HS-27A (cell line): ENCODE results near the gene CFAP20DC.
"Not testable (repeated sequence)": the region's sequence is repeated elsewhere in the genome, so short reads cannot be mapped to it uniquely, and the experiment has no call there.

Experiments
- DNase-seq: peaks from one replicate; pipeline ENCODE4 v3.0.0-alpha.2; 2012; ENCODE audit warnings: low read depth, missing footprints

The CFAP20DC gene

DNA sequence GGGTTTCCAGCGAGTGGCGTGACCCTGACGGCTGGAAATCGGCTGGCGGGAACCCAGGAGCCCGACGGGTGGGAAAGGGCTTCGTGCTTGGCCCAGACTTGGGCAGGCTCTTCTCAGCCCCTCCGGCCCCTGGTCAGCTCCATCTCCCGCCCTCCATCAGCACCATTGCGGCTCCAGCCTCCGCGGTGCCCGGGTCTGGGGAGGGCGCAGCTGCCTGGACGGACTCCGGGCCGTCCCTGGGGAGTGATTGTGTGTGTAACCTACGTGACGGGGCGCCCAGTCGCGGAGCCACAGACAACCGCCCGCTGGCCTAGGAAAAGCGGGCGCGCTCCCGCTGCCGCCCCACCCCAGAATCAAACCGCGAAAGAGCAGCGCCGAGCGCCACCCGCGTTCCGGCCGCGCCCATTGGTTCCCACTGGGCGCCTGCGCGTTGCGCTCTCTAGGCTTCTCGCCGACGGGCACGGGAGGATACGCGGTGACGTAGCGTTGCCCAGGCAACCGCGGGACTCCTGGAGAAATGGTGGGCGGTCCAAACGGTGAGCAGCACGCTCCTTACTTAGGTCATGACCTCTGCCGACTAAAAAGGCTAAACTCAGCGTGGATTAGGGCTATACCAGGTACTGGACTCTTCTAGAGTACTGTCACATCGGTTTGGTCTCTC, at the start of gene CFAP20DC:
Gene CFAP20DC (minus strand): TSS at position 355 of the 661 bp plus-strand sequence. CDS start 394 bp downstream, outside the sequence.
- DNase-seq, result peak; percentile 85

DNA sequence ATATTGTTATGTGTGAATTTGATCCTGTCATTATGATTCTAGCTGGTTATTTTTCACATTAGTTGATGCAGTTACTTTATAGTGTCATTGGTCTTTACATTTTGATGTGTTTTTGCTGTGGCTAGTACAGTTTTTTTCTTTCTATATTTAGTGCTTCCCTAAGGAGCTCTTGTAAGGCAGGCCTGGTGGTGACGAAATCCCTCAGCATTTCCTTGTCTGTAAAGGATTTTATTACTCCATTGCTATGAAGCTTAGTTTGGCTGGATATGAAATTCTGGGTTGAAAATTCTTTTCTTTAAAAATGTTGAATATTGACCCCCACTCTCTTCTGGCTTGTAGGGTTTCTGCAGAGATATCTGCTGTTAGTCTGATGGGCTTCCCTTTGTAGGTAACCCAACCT, 48.7 kb upstream of the CFAP20DC start:
- DNase-seq, result not testable (repeated sequence)

DNA sequence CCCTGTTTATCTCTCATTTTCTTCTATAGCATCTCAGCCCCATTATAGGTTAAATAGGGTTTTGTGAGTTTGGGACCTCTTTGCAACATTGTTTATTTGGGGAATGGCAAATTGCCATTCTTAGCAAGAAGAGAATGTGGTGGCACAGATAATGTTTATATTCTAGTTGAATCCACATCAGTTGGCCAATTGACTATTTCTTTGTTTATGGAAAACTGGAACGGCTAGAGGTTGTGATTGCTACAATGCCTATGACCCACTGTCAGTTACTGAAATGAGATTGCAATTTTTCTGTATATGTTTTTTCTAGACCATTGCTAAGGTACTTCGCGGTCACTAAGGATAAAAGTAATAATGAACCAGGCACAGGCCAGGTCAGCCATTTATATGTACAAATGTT, 44.6 kb upstream of the CFAP20DC start:
- no peak for DNase-seq

DNA sequence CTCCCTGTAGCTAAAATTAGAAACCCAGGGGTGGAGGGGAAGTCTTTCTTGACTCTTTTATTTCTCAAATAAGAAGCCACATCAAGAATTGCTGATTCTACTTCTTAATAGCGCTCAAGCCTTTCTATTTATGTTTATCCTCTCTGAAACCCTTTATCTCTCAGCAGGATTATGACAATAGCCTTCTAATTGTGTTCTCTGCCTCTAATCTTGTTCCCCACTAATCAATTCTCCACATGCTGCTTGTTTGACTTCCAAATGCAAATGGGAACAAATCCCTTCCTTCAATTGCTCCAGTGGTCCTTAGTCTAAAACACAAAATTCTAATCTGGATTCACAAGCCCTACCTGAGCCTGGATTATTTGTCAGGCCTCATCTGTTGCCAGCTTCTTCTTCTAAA, 43.7 kb upstream of the CFAP20DC start:
- no peak for DNase-seq

DNA sequence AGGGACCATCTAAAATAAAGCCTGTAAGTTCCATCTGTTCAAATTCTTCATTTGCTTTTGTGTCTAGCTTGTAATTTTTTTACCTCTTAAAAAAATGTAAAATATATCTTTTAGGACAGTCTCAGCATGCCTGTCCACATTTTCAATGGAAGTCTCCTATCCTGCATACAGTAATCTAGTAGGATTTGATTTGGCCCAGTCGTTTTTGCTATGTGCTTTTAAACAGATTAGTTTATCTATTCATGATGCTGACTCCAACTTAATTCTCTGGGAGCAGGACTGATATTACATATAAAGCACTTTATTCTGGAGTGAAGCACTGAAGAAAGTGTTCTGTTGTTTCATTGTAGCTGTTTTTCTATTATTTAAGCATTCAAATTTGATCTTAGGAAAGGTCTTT, 38.9 kb upstream of the CFAP20DC start:
- no peak for DNase-seq

DNA sequence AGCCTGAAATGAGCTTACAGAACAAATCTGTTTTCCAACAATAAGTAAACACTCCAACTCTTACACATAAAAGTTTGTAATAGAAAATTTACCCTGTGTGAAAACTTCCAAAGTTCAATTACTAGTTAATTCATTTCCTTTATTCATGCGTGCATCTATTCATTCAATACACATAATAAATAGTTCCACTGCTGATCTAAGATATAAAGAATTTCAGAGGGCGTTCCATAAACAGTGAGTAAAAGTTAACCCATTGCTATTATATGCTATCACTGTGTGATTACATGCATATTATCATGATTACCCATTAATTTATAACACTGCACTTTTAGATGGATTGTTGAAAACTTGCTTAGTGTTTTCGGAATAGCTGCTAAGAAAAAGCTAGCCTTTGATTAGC, 36.2 kb upstream of the CFAP20DC start:
- no peak for DNase-seq

DNA sequence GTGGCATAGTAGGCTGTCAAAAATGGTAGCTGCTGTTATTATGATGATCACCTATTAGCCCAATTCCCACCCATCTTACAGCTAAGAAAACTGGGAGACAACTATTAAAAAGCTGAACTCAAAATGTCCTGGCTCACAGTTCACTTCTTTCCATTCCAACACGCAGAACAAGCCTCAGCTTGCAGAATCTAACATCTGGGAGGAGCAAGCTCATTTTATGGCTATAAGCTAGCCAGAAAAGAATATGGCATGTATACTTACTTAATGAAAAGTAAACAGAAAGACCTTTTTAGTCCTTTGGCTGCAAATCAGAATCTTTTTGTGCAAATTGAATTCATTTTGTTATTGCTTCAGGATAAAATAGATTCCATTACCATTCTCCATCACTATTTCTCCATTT, 34.8 kb upstream of the CFAP20DC start:
- DNase-seq, result no peak

DNA sequence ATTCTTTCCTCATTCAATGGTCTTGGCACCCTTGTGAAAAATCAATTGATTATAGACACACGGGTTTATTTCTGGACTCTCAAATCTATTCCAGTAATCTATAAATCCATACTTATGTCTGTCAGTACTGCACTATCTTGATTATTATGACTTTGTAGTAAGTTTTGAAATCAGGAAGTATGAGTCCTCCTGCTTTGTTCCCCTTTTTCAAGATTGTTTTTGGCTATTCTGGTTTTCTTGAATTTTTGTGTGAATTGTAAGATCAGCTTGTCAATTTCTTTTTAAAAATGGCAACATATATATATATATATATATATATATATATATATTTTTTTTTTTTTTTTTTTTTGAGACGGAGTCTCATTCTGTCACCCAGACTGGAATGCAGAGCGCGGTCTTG, 32.3 kb upstream of the CFAP20DC start:
- DNase-seq, result no peak

DNA sequence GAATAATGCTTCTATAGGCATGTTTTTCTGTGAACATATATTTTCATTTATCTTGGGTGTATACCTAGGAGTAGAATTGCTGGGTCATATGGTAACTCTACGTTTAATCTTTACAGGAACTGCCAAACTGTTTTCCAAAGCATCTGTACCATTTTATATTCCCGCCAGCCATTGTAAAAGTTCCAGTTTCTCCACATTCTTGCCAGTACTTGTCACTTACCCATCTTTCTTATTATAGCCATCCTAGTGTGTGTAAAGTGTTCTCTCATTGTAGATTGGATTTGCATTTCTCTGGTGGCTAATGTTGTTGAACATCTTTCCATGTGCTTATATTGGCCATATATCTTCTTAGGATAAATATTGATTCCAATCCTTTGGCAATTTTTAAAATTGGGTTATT, 31.2 kb upstream of the CFAP20DC start:
- DNase-seq, result no peak

DNA sequence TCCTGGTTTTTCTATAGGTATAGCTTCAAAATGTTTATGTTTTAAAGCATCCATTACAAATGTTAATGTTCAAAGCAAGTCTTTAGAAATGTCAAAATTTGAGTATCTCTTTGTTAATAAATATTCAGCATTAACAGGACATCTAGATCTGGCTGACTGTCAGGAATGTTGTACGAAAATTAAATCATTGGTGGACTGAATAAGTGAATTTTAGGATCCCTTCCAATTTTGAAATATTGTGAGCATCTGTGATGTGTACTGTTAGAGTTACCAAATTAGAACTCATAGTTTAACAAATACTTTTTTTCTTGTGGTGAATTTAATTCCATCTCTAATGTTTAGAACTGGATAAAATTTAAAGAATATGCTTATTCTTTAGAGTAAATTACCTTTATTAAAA, 30.1 kb upstream of the CFAP20DC start:
- no peak for DNase-seq

DNA sequence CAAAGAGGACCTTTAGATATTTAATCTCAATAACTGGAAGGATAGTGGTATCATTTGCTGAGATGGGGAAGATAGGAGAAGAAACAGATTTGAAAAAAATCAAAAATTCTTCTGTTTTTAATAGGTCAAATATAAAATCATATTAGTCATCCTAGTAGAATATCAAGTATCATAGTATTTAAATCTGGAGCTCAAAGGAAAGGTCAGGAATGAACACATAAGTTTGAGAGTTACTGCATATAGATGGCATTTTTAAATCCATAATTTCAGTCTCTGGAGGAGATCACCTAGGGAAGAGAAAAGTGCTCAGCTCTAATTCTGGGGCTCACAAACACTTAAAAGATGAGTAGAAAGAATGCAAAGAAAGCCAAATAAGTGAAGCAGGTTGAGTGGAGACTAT, 24.9 kb upstream of the CFAP20DC start:
- no peak for DNase-seq

DNA sequence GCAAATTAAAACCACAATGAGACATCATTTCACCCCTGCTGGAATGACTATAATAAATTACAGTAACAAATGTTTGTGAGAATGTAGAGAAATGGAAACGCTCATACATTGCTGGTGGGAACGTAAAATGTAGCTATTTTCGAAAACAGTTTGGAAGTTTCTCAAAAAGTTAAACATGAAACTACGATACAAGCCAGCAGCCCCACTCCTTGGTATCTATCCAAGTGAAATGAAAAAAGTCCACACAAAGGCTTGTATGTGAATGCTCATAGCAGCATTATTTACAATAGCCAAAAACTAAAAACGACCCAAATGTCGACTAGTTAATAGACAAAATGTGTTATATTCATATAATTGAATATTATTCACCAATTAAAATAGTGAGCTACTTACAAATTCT, 22.9 kb upstream of the CFAP20DC start:
- no peak for DNase-seq

DNA sequence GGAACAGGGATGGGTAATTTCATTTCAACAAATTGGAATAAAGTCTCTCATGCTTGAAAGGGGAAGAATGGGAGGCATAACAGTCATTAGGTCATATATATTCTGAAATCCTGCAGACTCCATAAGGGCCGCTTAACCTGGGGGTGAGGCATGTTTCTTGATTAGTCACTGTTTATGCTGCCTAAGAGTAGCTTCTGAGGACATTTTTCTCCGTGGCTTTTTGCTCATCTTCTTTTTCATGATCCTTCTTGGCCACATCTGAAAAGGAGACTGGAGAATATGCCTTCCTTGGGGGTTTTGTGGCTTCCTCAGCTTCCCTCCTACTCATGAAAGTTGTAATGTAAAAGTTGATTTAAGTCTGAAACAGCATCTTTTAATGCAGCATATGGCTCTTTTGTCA, 20.0 kb upstream of the CFAP20DC start:
- no peak for DNase-seq

DNA sequence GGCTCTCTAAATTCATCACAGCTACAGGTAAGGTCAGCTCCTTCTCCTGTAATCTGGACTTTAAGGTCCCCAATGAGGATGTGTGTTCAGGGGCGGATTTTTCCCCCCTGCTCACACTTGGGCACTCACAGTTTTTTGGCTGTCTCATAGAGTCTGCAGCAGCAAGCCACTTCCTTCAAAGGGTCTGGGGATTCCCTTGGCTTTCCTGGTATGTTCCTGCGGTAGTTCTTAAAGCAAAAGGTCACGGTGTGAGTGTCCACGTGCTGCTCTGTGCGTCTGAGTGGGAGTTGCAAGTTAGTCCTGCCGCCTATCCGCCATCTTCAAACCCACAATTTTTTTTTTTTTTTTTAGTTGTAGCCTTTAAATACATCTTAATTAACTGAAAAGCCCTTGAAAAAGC, 15.4 kb upstream of the CFAP20DC start:
- DNase-seq, result no peak

DNA sequence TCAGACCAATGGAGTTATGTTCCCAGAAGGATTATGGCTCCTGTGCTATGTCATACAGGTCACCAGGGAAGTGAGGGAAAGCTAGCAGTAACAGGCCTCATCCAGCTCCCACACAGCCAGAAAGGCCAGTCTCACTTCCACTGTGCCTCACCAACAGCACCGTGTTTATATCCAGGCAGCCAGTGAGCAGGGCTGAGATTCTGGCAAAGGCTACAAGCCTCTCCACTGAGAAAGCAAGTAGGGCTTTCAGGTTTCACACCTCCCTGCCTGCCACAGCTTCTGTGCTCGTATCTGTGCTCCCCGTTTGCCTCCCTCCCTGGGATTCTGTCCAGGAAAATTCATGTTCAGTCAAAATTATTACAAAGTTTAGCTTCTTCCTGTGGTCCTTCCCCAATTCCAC, 14.9 kb upstream of the CFAP20DC start:
- DNase-seq, result no peak

DNA sequence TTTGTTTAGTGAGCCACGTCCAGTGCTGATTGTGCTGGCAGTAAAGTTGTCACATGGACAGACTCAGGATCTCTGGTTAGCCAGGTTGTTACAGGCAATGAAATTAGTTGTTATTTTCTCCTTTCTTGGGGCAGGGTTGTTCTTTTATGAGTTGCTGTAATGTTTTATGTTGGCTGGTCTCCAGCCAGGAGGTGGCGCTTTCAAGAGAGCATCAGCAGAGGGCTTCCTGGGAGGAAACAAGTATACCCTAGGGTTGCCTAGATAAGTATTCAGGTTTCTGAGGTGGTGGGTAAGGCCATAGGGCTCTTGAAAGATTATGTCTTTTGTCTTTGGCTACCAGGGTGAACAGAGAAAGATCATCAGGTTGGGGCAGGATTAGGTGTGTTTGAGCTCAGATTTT, 14.5 kb upstream of the CFAP20DC start:
- no peak for DNase-seq

DNA sequence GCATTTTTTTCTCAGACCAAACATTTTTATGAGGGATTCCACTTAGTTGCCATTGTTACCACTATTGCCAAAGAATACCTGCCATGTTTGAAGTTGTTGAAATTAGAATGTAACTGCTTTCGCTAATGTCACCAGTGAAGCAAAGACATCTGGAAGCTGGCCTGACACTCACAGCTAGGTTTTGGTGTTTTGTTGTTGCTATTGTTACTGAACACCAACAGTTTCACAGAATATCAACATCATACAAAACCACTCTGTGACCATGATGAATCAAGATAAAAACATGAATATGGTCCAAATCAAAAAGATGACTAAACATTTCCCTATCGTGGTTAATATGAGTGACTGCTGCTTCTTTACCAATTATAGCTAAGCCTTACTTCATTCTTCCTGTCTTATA, 6.9 kb upstream of the CFAP20DC start:
- no peak for DNase-seq

DNA sequence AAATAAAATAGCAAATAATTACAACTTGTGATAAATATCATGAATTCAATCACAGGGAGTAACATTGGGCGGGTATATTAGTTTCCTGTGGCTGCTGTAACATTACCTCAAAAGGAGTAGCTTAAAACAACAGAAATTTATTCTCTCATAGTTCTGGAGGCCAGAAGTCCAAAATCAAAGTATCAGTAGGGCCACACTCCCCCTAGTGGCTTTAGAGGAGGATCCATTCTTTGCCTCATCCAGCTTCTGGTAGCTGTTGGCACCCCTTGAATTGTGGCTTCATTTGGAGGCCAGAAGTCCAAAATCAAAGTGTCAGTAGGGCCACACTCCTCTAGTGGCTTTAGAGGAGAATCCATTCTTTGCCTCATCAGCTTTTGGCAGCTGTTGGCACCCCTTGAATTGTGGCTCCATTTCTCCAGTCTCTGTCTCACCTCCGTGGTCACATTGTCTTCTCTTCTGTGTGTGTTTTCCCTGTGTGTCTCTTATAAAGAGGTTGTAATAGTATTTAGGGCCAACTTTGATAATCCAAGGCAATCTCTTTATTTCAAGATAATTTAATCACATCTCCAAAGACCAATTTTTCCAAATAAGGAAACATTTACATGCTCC, 3.1 kb upstream of the CFAP20DC start:
- no peak for DNase-seq

DNA sequence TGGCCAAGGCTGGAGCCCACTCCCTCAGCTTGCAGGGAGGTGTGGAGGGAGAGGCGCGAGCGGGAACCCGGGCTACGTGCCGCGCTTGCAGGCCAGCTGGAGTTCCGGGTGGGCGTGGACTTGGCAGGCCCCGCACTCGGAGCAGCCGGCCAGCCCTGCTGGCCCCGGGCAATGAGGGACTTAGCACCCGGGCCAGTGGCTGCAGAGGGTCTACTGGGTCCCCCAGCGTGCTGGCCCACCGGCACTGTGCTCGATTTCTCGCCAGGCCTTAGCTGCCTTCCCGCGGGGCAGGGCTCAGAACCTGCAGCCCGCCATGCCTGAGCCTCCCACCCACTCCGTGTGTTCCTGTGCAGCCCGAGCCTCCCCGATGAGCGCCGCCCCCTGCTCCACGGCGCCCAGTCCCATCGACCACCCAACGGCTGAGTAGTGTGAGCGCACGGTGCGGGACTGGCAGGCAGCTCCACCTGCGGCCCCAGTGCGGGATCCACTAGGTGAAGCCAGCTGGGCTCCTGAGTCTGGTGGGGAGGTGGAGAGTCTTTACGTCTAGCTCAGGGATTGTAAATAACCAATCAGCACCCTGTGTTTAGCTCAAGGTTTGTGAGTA, 1.1 kb upstream of the CFAP20DC start:
- not testable (repeated sequence) for DNase-seq

DNA sequence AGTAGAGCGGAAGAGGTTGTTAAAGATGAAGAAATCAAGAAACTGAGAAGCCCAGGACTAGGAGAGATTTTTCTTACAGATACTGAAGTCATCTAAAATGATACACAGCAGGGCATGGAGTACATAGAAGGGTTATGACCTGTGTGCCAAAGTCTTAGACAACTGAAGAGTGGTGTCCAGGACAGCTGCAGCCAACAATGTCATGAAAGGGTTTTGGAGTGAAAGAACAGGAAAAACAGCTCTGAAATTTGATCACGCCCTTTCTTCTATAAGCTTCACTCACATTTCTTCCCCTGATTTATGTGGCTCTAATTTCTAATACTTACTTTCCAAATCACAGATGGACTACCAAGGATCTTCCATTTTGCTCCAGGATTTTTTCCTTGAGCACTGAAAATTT, 3.0 kb downstream of the CFAP20DC start:
- DNase-seq, result no peak

DNA sequence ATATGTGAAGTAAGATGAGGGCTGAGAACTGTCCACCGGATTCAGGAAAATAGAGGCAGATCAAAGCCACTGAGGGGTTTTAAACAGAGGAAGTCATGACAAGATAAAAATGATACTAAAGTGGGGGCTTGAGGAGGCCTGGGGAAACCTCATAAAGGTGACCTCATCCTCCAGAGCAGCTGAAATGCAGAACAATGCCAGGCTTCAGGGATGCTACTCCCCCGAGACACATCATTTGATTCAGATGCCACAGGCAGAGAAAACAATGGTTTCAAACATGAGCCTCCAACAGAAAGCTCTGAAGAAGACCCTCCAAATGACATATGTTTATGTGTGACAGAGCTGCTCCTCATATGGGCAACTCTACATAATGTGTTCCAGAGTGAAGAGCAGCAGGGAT, 6.4 kb downstream of the CFAP20DC start:
- DNase-seq, result no peak

DNA sequence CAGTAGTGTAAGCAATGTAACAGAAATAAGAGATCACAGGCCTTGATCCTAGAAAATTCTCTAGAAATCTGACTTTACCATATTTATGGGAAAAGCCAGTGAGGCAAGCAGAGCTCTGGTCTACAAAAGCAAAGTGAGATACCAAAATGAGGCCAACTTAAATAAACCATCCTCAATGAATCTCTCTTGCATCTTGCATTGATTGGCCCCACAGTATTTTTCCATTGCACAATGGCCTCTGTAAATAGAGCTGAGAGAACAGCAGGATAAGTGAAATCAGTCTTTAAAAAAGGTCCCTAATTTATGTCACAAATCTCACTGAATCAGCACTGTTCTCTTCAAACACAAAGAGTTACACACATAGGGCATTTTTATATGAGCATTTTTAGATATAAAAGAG, 8.9 kb downstream of the CFAP20DC start:
- DNase-seq, result no peak

DNA sequence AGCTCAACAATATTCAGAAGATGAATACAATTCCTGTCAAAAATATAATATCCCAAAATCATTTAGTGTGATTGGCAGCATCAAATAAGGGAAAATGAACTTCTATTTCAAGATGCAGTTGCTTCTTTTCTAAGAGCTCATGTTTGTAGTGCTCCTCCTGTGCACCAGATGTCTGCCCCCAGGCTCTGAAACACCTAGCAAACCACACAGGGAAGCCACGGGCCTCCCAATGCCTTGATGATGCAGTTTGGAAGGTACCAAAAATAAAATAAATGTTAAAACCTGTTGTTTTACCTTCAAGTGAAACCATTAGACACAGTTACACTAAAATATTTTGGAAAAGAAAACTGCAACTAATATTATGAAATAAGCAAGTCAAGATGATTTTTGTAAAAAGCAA, 22.2 kb downstream of the CFAP20DC start:
- no peak for DNase-seq

DNA sequence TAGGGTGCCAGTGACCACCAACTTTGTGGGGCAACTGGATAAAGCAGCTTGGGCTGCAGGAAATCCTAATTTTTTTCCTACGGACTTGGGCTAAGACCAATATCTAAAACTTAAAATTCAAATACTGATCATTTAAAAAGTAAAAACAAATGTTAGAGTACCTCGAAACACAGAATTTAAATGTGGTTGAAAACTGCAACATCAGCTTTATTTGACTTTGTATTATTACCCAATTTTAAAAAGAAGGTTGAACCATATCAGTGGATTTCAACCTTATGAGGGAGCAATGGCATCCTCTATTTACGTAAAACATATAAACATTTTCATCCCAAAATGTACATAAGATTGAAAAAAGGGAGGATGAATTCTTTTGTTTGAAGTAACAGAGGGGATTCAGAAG, 26.2 kb downstream of the CFAP20DC start:
- DNase-seq, result no peak
